HepG2 (cell line): ENCODE measurements around the gene GANC. TPM values are rescaled to one million over a fixed set of nuclear protein-coding genes. Genes with fewer than 3 reads are reported as not detected.

Experiments used
- CSRNP1 ChIP-seq: sonication (generic); formaldehyde crosslinking; IDR thresholded peaks from 2 replicates; pipeline ENCODE4 v1.8.1; 2023; ENCODE audit warnings: mild to moderate bottlenecking, missing genetic modification reagents
- ELF4 ChIP-seq: sonication (generic); formaldehyde crosslinking; IDR thresholded peaks from 2 replicates; pipeline ENCODE4 v1.5.0; 2020; ENCODE audit warnings: missing genetic modification reagents, mild to moderate bottlenecking, moderate library complexity, borderline replicate concordance
- FOXC1 ChIP-seq: sonication (generic); formaldehyde crosslinking; IDR thresholded peaks from 2 replicates; pipeline ENCODE4 v1.8.0; 2022; ENCODE audit warnings: mild to moderate bottlenecking, missing genetic modification reagents, borderline replicate concordance
- HHEX ChIP-seq: IDR thresholded peaks from 2 replicates; pipeline ENCODE4 v1.6.1; 2016; ENCODE audit warnings: control low read depth
- HNRNPLL ChIP-seq: fragments of 200-400 bp; formaldehyde crosslinking; IDR thresholded peaks from 2 replicates; pipeline ENCODE4 v1.6.1; 2017; ENCODE audit warnings: mild to moderate bottlenecking, low read depth, low read length; ENCODE audit not compliant: poor library complexity, severe bottlenecking
- KDM5B ChIP-seq: sonication (generic); formaldehyde crosslinking; IDR thresholded peaks from 2 replicates; pipeline ENCODE4 v1.4.0; 2020; ENCODE audit warnings: missing genetic modification reagents, mild to moderate bottlenecking, borderline replicate concordance
- KMT2A ChIP-seq: sonication (generic); formaldehyde crosslinking; IDR thresholded peaks from 2 replicates; pipeline ENCODE4 v1.4.0; 2020; ENCODE audit warnings: missing genetic modification reagents
- MLXIP ChIP-seq: sonication (generic); formaldehyde crosslinking; IDR thresholded peaks from 2 replicates; pipeline ENCODE4 v1.9.0; 2021; ENCODE audit warnings: missing genetic modification reagents, borderline replicate concordance
- PAWR ChIP-seq: sonication (generic); formaldehyde crosslinking; IDR thresholded peaks from 2 replicates; pipeline ENCODE4 v1.4.0; 2020; ENCODE audit warnings: missing genetic modification reagents, mild to moderate bottlenecking, borderline replicate concordance
- SMAD1 ChIP-seq: sonication (generic); formaldehyde crosslinking; IDR thresholded peaks from 2 replicates; pipeline ENCODE4 v1.4.0; 2020; ENCODE audit warnings: missing genetic modification reagents, low read depth, mild to moderate bottlenecking, borderline replicate concordance
- SPEN ChIP-seq: sonication (generic); formaldehyde crosslinking; IDR thresholded peaks from 2 replicates; pipeline ENCODE4 v1.5.1; 2020; ENCODE audit warnings: low read depth, mild to moderate bottlenecking, missing genetic modification reagents
- SYNCRIP ChIP-seq: fragments of 200-400 bp; formaldehyde crosslinking; IDR thresholded peaks from 2 replicates; pipeline ENCODE4 v1.6.1; 2018; ENCODE audit warnings: mild to moderate bottlenecking, low read depth, low read length; ENCODE audit not compliant: insufficient read depth
- TFDP1 ChIP-seq: IDR thresholded peaks from 2 replicates; pipeline ENCODE4 v1.6.1; 2016; ENCODE audit warnings: missing compliant biosample characterization, missing genetic modification reagents, borderline replicate concordance
- ZBTB20 ChIP-seq: sonication (generic); formaldehyde crosslinking; IDR thresholded peaks from 2 replicates; pipeline ENCODE4 v1.8.1; 2023; ENCODE audit warnings: missing genetic modification reagents, low read depth, mild to moderate bottlenecking, borderline replicate concordance
- ZBTB7A ChIP-seq: sonication (generic); formaldehyde crosslinking; IDR thresholded peaks from 2 replicates; pipeline ENCODE4 v1.8.0; 2022; ENCODE audit warnings: mild to moderate bottlenecking, missing genetic modification reagents
- ZBTB7B ChIP-seq: sonication (generic); formaldehyde crosslinking; IDR thresholded peaks from 2 replicates; pipeline ENCODE4 v1.4.0; 2020; ENCODE audit warnings: missing genetic modification reagents
- ZFP90 ChIP-seq: sonication (generic); formaldehyde crosslinking; IDR thresholded peaks from 2 replicates; pipeline ENCODE4 v1.8.0; 2022; ENCODE audit warnings: missing genetic modification reagents, mild to moderate bottlenecking, inconsistent platforms, borderline replicate concordance
- ZNF431 ChIP-seq: sonication (generic); formaldehyde crosslinking; IDR thresholded peaks from 2 replicates; pipeline ENCODE4 v1.9.0; 2022; ENCODE audit warnings: missing genetic modification reagents, low read depth, mild to moderate bottlenecking, borderline replicate concordance
- ZNF878 ChIP-seq: sonication (generic); formaldehyde crosslinking; IDR thresholded peaks from 2 replicates; pipeline ENCODE4 v1.8.1; 2023; ENCODE audit warnings: mild to moderate bottlenecking, missing genetic modification reagents, moderate library complexity
- polyA plus RNA-seq, 8 experiments: library from polyadenylated mRNA; depleted of rRNA in 3 of 8; stranded (reverse) in 7 of 8; unstranded in 1 of 8; fragments of >200 nt; fragmentation: Illumina TruSeq in 4 of 8; extraction: Trizol in 4 of 8; gene quantifications; 2 replicates each; pipeline versions ENCODE4 v1.2.1 to v1.2.3, GENCODE V29; 2011 to 2016; ENCODE audit warnings: low read depth in 4 of 8, missing spikeins in 1 of 8, mixed read lengths in 1 of 8; ENCODE audit not compliant: insufficient read depth in 1 of 8
- total RNA-seq, 5 experiments: library from RNA; depleted of rRNA; stranded (reverse); fragments of >200 nt; fragmentation: Illumina TruSeq; extraction: Trizol; gene quantifications; 2 replicates each; pipeline ENCODE4 v1.2.3, GENCODE V29; 2016; ENCODE audit warnings: low read depth in 1 of 5
- TF ChIP-seq, protein P1 (sequence below): sonication (generic); formaldehyde crosslinking; IDR thresholded peaks from 2 replicates; pipeline ENCODE4 v1.4.0; 2020; ENCODE audit warnings: low read depth, mild to moderate bottlenecking, missing genetic modification reagents

Gene GANC
- total and polyA plus RNA-seq, 2 of the 13 experiments (the other 11 are each of a cell fraction or from before 2014, with no cell fraction given): 17.0 to 21.0 TPM

GRCh38 chr15:42272939-42273899 lies at the start of gene GANC, which contains the start of gene TMEM87A (continued):
- TF ChIP-seq, protein P1, sequence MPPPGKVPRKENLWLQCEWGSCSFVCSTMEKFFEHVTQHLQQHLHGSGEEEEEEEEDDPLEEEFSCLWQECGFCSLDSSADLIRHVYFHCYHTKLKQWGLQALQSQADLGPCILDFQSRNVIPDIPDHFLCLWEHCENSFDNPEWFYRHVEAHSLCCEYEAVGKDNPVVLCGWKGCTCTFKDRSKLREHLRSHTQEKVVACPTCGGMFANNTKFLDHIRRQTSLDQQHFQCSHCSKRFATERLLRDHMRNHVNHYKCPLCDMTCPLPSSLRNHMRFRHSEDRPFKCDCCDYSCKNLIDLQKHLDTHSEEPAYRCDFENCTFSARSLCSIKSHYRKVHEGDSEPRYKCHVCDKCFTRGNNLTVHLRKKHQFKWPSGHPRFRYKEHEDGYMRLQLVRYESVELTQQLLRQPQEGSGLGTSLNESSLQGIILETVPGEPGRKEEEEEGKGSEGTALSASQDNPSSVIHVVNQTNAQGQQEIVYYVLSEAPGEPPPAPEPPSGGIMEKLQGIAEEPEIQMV (CRISPR knock-in tag): peak; percentile 79; the same call in 1 of the 2 replicates
- TF ChIP-seq ZNF878 (CRISPR knock-in tag) (peak; percentile 89), CSRNP1 (CRISPR knock-in tag) (peak; percentile 83; the same call in 1 of the 2 replicates), ZBTB7A (CRISPR knock-in tag) (peak; percentile 71; the same call in 1 of the 2 replicates), KMT2A (peak; percentile 75), ZNF431 (CRISPR knock-in tag) (no peak; the same call in 1 of the 2 replicates), HNRNPLL (peak; percentile 52), HHEX (0 out of 2 replicates have a peak, but pooled peaks have one; percentile 18), ZFP90 (CRISPR knock-in tag) (peak; percentile 93), FOXC1 (peak; percentile 80; the same call in 1 of the 2 replicates), ZBTB20 (CRISPR knock-in tag) (peak; percentile 87; the same call in 1 of the 2 replicates), SPEN (CRISPR knock-in tag) (peak; percentile 83; the same call in 1 of the 2 replicates), ELF4 (CRISPR knock-in tag) (peak; percentile 88), MLXIP (CRISPR knock-in tag) (0 out of 2 replicates have a peak, but pooled peaks have one; percentile 33), KDM5B (CRISPR knock-in tag) (peak; percentile 53), SYNCRIP (no peak), PAWR (CRISPR knock-in tag) (no peak), TFDP1 (CRISPR knock-in tag) (peak; percentile 42; the same call in 1 of the 2 replicates), ZBTB7B (peak; percentile 51; the same call in 1 of the 2 replicates), SMAD1 (CRISPR knock-in tag) (no peak)
